GM11168 (cell line): Measurements from ENCODE around the gene PDZD4.

Experiments
- in situ Hi-C: fragments of 300-500 bp; cut with MboI; formaldehyde crosslinking; loops from one replicate; pipeline ENCODE4 v1.12.0; 2022; ENCODE audit warnings: low sequenced_read_pairs; ENCODE audit not compliant: unreplicated experiment

The PDZD4 gene

GRCh38 chrX:153816831-153817690 lies 13.3 kb downstream of the PDZD4 start:
- in situ Hi-C loops, result no loop called here

- in situ Hi-C loops, result no loop called here
Measured at GRCh38 chrX:153814591-153815315, 15.6 kb downstream of the PDZD4 start.

- in situ Hi-C loops, result no loop called here
Measured at GRCh38 chrX:153813161-153813560, 17.2 kb downstream of the PDZD4 start.

- in situ Hi-C loops, result no loop called here
Measured at GRCh38 chrX:153812220-153812619, 18.1 kb downstream of the PDZD4 start.

GRCh38 chrX:153807976-153808375 lies 22.4 kb downstream of the PDZD4 start:
- in situ Hi-C loops, result no loop called here

GRCh38 chrX:153806999-153807575 lies 23.3 kb downstream of the PDZD4 start:
- in situ Hi-C loops, result no loop called here

- in situ Hi-C loops, result no loop called here
Measured at GRCh38 chrX:153805436-153805835, 24.9 kb downstream of the PDZD4 start.

- in situ Hi-C loops, result no loop called here
Measured at GRCh38 chrX:153804621-153805020, 25.7 kb downstream of the PDZD4 start.

GRCh38 chrX:153804100-153804595 lies 26.2 kb downstream of the PDZD4 start:
- in situ Hi-C loops, result no loop called here

- in situ Hi-C loops, result no loop called here
Measured at GRCh38 chrX:153803211-153804099, 26.9 kb downstream of the PDZD4 start.

- in situ Hi-C loops, result no loop called here
Measured at GRCh38 chrX:153802513-153803045, 27.8 kb downstream of the PDZD4 start.

GRCh38 chrX:153801669-153802068 lies 28.7 kb downstream of the PDZD4 start:
- in situ Hi-C loops, result no loop called here

- in situ Hi-C loops, result no loop called here
Measured at GRCh38 chrX:153800746-153801145, 29.6 kb downstream of the PDZD4 start.

GRCh38 chrX:153800177-153800722 lies 30.1 kb downstream of the PDZD4 start:
- in situ Hi-C loops, result no loop called here

GRCh38 chrX:153799326-153799725 lies 31.0 kb downstream of the PDZD4 start:
- in situ Hi-C loops, result no loop called here

- in situ Hi-C loops, result no loop called here
Measured at GRCh38 chrX:153797415-153798015, 32.8 kb downstream of the PDZD4 start.

- in situ Hi-C loops, result no loop called here
Measured at GRCh38 chrX:153794897-153795816, 35.2 kb downstream of the PDZD4 start.
